Peyer's patch (tissue), 4 donors: ENCODE data around the gene MRPS21. TPM values are rescaled to one million over a fixed set of nuclear protein-coding genes. Genes with fewer than 3 reads are reported as not detected.
"Not testable (repeated sequence)": the region's sequence is repeated elsewhere in the genome, so short reads cannot be mapped to it uniquely, and the experiment has no call there.

Experiments used
- DNase-seq, 3 donors: peaks; one replicate each; pipeline ENCODE4 v3.0.0-alpha.2; 2017 to 2019
- H3K27ac ChIP-seq, 4 donors: fragments of 200-600 bp; sonication (generic); one replicate each; pipeline ENCODE4 v1.5.1; 2016 to 2019
- H3K27me3 ChIP-seq, 2 donors: fragments of 200-600 bp; sonication (generic); one replicate each; pipeline ENCODE4 v1.5.1; 2019
- H3K36me3 ChIP-seq, 3 donors: fragments of 200-600 bp; sonication (generic); one replicate each; pipeline ENCODE4 v1.5.1; 2016 to 2019
- H3K4me1 ChIP-seq, 4 donors: fragments of 200-600 bp; sonication (generic); one replicate each; pipeline ENCODE4 v1.5.1; 2016 to 2019
- H3K4me3 ChIP-seq, 4 donors: fragments of 200-600 bp; sonication (generic); 1 replicate in 3 of 4; 2 replicates in 1 of 4; pipeline ENCODE4 v1.5.1; 2016 to 2019; ENCODE audit warnings: mild to moderate bottlenecking in 1 of 4
- H3K9me3 ChIP-seq, 4 donors: fragments of 200-600 bp; sonication (generic); one replicate each; pipeline ENCODE4 v1.5.1; 2016 to 2019; ENCODE audit warnings: mild to moderate bottlenecking in 1 of 4
- POLR2A ChIP-seq, 2 donors: fragments of 450-650 bp; IDR thresholded peaks; one replicate each; pipeline ENCODE4 v1.5.1; 2017; ENCODE audit warnings: antibody characterized with exemption in 2 of 2, mild to moderate bottlenecking in 2 of 2, moderate library complexity in 2 of 2
- total RNA-seq, 4 donors: library from RNA; depleted of rRNA; stranded (reverse); fragments of >200 nt; gene quantifications; one replicate each; pipeline ENCODE4 v1.1.0, GENCODE V29; 2016
- TF ChIP-seq, protein P1 (sequence below), 6 experiments: fragments of 450-650 bp in 4 of 6; fragments of 200-600 bp in 2 of 6; sonication (generic) in 1 of 6; IDR thresholded peaks; one replicate each; pipeline ENCODE4 v1.5.1; 2017 to 2019; ENCODE audit warnings: antibody characterized with exemption in 6 of 6, mild to moderate bottlenecking in 3 of 6, moderate library complexity in 1 of 6

The MRPS21 gene
- total RNA-seq, 4 donors from 2014 or later: 21.9 to 46.2 (median 32.5) TPM

DNA sequence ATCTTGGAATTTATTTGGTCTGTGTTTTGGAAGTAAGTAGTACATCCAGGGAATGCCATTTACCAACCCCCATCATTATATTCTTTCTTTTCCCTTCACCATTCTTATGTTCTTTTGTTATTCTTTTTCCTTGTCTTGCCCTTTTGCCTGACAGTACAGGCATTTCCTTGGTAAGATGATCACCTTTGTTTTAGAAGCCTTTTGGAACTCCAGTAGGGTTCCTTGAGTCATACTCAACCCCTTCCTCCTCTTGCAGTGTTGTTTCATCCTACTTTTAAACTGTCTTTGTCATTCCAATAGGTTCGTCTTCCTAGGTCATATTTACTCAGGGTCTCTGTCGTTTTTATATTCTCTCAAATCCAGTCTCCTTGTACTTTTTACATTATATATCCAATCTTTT is 9.2 kb downstream of the MRPS21 start:
- no peaks in the 10 kb centered on the region for H3K27me3 ChIP-seq
- no peak overlapping the region for H3K27ac ChIP-seq
- no peak for TF ChIP-seq POLR2A (IDR thresholded peaks at IDR 0.05)
- TF ChIP-seq, protein P1, sequence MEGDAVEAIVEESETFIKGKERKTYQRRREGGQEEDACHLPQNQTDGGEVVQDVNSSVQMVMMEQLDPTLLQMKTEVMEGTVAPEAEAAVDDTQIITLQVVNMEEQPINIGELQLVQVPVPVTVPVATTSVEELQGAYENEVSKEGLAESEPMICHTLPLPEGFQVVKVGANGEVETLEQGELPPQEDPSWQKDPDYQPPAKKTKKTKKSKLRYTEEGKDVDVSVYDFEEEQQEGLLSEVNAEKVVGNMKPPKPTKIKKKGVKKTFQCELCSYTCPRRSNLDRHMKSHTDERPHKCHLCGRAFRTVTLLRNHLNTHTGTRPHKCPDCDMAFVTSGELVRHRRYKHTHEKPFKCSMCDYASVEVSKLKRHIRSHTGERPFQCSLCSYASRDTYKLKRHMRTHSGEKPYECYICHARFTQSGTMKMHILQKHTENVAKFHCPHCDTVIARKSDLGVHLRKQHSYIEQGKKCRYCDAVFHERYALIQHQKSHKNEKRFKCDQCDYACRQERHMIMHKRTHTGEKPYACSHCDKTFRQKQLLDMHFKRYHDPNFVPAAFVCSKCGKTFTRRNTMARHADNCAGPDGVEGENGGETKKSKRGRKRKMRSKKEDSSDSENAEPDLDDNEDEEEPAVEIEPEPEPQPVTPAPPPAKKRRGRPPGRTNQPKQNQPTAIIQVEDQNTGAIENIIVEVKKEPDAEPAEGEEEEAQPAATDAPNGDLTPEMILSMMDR (IDR thresholded peaks at IDR 0.05): no peak
- H3K4me3 ChIP-seq: no peak overlapping the region
- H3K9me3 ChIP-seq: no peaks in the 10 kb centered on the region
- H3K36me3 ChIP-seq: peaks cover 0 to 53% (median 0%) of the 10 kb centered on the region in 3 donors
- no peak for DNase-seq
- no peaks in the 10 kb centered on the region for H3K4me1 ChIP-seq

DNA sequence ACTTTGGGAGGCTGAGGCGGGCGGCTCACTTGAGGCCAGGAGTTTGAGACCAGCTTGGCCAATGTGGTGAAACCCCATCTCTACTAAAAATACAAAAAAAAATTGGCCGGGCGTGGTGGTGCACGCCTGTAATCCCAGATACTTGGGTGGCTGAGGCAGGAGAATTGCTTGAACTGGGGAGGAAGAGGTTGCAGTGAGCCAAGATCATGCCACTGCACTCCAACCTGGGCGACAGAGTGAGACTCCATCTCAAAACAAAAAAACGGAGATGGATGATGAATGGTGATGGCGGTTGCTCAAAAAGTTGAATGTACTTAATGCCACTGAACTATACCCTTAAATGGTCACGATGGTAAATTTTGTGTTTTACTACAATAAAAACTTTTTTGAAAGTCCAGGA is 14.9 kb downstream of the MRPS21 start:
- not testable (repeated sequence) for H3K4me3 ChIP-seq, DNase-seq, H3K27me3 ChIP-seq, H3K9me3 ChIP-seq, H3K4me1 ChIP-seq, H3K27ac ChIP-seq
- peaks cover 0 to 12% (median 0%) of the 10 kb centered on the region in 3 donors for H3K36me3 ChIP-seq

DNA sequence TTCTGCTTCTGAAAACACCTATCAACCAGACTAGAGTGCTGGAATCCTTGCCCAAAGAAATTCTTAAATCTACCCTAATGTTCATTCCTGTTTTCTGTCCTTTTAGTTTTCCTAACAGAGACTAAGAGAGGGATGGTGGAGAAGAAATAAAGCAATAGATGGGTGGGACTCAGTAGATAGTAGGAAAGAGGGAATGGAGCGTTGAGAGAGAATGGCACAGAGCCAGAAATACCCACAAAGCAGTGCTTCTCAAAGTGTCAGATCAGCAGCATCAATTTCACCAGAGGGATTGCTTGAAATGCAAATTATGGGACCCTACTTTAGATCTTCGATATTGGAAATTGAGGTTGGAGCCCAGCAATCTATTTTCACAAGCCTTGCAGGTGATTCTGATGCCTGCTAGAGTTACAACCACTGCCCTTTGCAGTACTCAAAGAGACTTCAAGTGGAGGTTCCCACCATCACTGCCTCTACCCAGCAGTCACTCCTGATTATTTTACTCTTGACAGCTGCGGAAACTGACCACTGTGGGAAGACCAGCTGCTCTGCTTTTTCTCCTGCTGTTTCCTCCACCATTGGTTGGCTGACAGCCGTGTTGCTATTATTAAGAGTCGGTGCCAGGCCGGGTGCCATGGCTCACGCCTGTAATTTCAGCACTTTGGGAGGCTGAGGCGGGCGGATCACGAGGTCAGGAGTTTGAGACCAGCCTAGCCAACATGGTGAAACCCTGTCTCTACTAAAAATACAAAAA is 16.3 kb downstream of the MRPS21 start:
- no peak for TF ChIP-seq POLR2A (IDR thresholded peaks at IDR 0.05)
- TF ChIP-seq, protein P1 (IDR thresholded peaks at IDR 0.05): no peak
- H3K36me3 ChIP-seq: peaks cover 0 to 12% (median 0%) of the 10 kb centered on the region in 3 donors
- H3K27me3 ChIP-seq: no peaks in the 10 kb centered on the region
- no peaks in the 10 kb centered on the region for H3K4me1 ChIP-seq
- no peaks in the 10 kb centered on the region for H3K9me3 ChIP-seq
- H3K4me3 ChIP-seq: no peak overlapping the region
- DNase-seq: no peak
- no peak overlapping the region for H3K27ac ChIP-seq

DNA sequence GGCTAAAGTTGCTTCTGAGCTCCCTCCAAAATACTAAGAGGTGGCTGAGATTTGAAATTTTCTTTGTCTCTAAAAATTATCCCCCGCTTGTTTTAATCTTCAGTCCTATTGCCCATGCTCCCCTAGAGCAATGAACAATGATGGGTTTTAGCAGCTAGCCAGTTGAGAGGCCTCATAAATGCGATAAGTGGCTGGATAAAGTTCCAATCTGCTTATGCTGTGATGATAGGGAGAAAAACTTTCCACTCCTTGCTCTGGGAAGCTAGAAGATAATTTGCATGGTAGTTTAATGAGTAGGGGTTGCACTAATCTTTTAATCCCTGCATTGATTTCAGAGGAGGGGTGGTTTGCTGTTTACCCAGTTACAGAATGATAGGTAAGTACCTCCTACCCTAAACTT is 18.1 kb downstream of the MRPS21 start:
- Histone ChIP-seq H3K4me1 (no peaks in the 10 kb centered on the region), H3K27ac (no peak overlapping the region), H3K9me3 (no peaks in the 10 kb centered on the region), H3K4me3 (no peak overlapping the region), H3K27me3 (no peaks in the 10 kb centered on the region), H3K36me3 (peaks cover 0 to 12% (median 0%) of the 10 kb centered on the region in 3 donors)
- no peak for TF ChIP-seq POLR2A (IDR thresholded peaks at IDR 0.05)
- TF ChIP-seq, protein P1 (IDR thresholded peaks at IDR 0.05): no peak
- no peak for DNase-seq

DNA sequence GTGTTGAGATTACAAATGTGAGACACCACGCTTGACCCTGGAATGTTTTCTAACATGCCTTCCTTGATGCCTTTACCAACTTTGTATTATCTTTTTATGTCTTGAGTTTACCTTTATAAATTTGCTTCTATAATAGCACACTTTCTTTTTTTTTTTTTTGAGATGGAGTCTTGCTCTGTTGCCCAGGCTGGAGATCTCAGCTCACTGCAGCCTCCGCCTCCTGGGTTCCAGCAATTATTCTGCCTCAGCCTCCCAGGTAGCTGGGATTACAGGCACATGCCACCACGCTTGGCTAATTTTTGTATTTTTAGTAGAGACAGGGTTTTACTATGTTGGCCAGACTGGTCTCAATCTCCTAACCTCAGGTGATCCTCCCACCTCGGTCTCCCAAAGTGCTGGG is 21.0 kb downstream of the MRPS21 start:
- not testable (repeated sequence) for H3K4me1 ChIP-seq, DNase-seq, H3K9me3 ChIP-seq, H3K27ac ChIP-seq, H3K27me3 ChIP-seq, H3K4me3 ChIP-seq, H3K36me3 ChIP-seq

DNA sequence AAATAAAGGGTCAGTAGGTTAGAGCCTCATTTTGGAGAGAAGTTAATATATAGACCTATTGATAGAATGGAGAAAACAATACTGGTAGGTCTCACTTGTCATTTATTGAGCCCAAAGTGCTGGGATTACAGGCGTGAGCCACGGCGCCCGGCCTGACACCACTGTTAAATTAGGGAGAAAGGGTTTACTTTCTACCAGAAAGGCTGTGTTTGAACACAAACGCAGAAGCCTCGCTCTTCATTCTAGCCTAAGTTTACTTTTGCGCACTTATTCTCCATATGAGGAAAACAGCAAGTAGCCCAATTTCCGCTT is 27.0 kb downstream of the MRPS21 start:
- Histone ChIP-seq H3K9me3 (no peaks in the 10 kb centered on the region), H3K27me3 (no peaks in the 10 kb centered on the region), H3K27ac (peak overlapping the region; percentile 71 to 89 (median 84)), H3K4me1 (peaks cover 0 to 10% (median 0%) of the 10 kb centered on the region in 4 donors), H3K36me3 (peaks cover 0 to 10% (median 0%) of the 10 kb centered on the region in 3 donors), H3K4me3 (peak overlapping the region; percentile 66 to 89 (median 68))
- TF ChIP-seq, protein P1 (IDR thresholded peaks at IDR 0.05): no peak
- TF ChIP-seq POLR2A (IDR thresholded peaks at IDR 0.05): no peak
- DNase-seq: no peak

DNA sequence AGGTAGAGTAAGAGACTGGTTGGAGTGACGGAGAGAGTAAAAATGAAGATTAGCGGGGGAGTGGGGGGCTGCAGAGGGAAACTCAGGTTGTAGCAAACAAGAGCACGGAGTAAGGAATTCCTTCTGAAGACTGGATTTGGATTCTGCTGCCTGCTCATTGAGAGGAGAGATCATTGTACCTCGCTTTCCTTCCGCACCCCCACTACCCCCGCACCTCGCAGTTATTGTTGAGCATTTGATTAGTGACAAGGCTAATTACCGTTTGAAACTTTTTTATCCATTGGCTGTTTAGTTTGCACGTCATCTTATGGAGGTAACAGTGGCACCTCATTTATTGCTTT is 28.1 kb downstream of the MRPS21 start:
- no peak for TF ChIP-seq POLR2A (IDR thresholded peaks at IDR 0.05)
- TF ChIP-seq, protein P1 (IDR thresholded peaks at IDR 0.05): no peak
- H3K9me3 ChIP-seq: no peaks in the 10 kb centered on the region
- no peak for DNase-seq
- peak overlapping the region; percentile 66 to 89 (median 68) for H3K4me3 ChIP-seq
- no peaks in the 10 kb centered on the region for H3K27me3 ChIP-seq
- peaks cover 0 to 22% (median 0%) of the 10 kb centered on the region in 3 donors for H3K36me3 ChIP-seq
- peaks cover 0 to 10% (median 0%) of the 10 kb centered on the region in 4 donors for H3K4me1 ChIP-seq
- peak overlapping the region; percentile 71 to 89 (median 84) for H3K27ac ChIP-seq
